ENCODE data around the gene GRID1. TPM values are rescaled to one million over a fixed set of nuclear protein-coding genes. Genes with fewer than 3 reads are reported as not detected.

GRID1 gene
- total and polyA plus RNA-seq, 9 of the 15 experiments (the other 6 are each of a cell fraction or from before 2014, with no cell fraction given) = 0.01 to 7.2 (median 1.2) TPM

DNA sequence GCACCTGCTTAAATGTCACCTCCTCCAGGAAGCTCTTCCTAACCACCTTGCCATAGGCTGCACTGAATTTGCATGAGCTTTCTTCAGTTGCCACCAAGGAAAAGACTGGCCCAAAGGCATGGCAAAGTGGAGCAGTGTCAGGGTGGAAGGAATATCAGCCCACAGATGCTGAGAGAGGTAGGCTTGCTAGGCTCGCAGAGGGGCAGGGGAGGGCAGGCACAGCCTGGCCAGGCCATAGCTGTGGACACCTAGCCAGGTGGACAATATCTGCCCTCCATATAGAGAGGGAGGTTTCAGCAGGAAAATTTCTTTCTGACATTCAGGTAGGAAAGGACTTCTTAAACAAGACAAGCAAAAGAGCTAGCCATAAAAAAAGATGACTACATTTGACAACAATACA is 166.3 kb downstream of the GRID1 start:
- Histone ChIP-seq H3K9ac (ENCODE audit: insufficient read depth in 1 of 2, low read depth in 2 of 2, low read length in 2 of 2) (no peak overlapping the region), H3K4me2 (ENCODE audit: insufficient read depth, low read length) (no peak overlapping the region), H3K79me2 (ENCODE audit: control insufficient read depth, insufficient read depth, low read length) (no peaks in the 10 kb centered on the region), H3K27ac (ENCODE audit: extremely low read depth, low read depth, low read length) (no peak overlapping the region), H4K20me1 (replicated peaks; ENCODE audit: control insufficient read depth, insufficient read depth, low read length) (no peaks in the 10 kb centered on the region), H3K9me1 (ENCODE audit: control insufficient read depth, insufficient read depth, low read length) (no peaks in the 10 kb centered on the region), H3K4me3 (no peak overlapping the region), H3K4me1 (replicated peaks in 1 of 2; ENCODE audit: control insufficient read depth in 2 of 2, insufficient read depth in 2 of 2, low read length in 2 of 2) (no peaks in the 10 kb centered on the region), H2AFZ (ENCODE audit: low read depth, low read length) (no peak overlapping the region), H3K27me3 (ENCODE audit: control insufficient read depth in 2 of 2, insufficient read depth in 2 of 2, low read length in 2 of 2) (no peaks in the 10 kb centered on the region), H3K9me3 (replicated peaks; ENCODE audit: control insufficient read depth, insufficient read depth, low read depth, low read length) (no peaks in the 10 kb centered on the region), H3K36me3 (ENCODE audit: control insufficient read depth, insufficient read depth, low read length) (no peaks in the 10 kb centered on the region)
- ATAC-seq (no peak), FAIRE-seq (no peak), DNase-seq (ENCODE audit: extremely low read depth in 1 of 4, low spot score in 3 of 4) (no peak)
- BruUV-seq (replicated peaks) = no TSS peak
- intact Hi-C loops (cut with micrococcal nuclease) (no loop called here), in situ Hi-C loops (cut with MboI) (no loop called here)
- TF ChIP-seq MAZ (CRISPR knock-in tag; conservative IDR thresholded peaks at IDR 0.05 in 1 of 2, IDR thresholded peaks at IDR 0.05 in 1 of 2) (no peak), MXI1 (IDR thresholded peaks at IDR 0.05; ENCODE audit: low read depth, low read length) (no peak), HIVEP1 (CRISPR knock-in tag; IDR thresholded peaks at IDR 0.05) (no peak), ZZZ3 (IDR thresholded peaks at IDR 0.05) (no peak)
- ChIA-PET CTCF (ENCODE audit: low intra/inter-chr PET ratio) (no interaction called here), POLR2A (no interaction called here)
- 0% methylated on average over 1 of the region's 1 CpG for WGBS (ENCODE audit: insufficient coverage, low coverage, missing lambda C conversion rate)

DNA sequence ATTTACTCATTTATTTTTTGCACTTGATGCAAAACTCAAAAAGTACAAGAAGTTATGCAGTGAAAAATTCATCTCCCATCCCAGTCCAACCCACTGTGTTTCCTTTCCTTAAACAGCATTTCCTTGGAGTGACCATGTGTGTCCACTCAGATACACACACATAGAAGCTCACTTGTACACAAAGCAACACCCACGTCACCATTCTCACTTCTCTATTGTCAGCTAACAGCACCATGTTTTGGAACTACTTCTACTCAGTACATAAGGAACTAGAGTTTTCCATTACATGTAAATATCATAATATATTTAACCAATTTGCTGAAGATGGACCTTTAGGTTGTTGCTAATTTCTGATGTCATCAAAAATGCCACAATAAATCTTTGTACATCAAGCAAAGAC is 167.6 kb downstream of the GRID1 start:
- H2AFZ ChIP-seq (ENCODE audit: low read depth, low read length) = no peak overlapping the region
- H3K27me3 ChIP-seq (ENCODE audit: control insufficient read depth in 2 of 2, insufficient read depth in 2 of 2, low read length in 2 of 2) = no peaks in the 10 kb centered on the region
- DNase-seq (ENCODE audit: extremely low read depth in 1 of 4, low spot score in 3 of 4) (no peak), FAIRE-seq (no peak), ATAC-seq (no peak)
- no peaks in the 10 kb centered on the region for H3K9me3 ChIP-seq (replicated peaks; ENCODE audit: control insufficient read depth, insufficient read depth, low read depth, low read length)
- H3K9me1 ChIP-seq (ENCODE audit: control insufficient read depth, insufficient read depth, low read length) = no peaks in the 10 kb centered on the region
- no peak overlapping the region for H3K4me2 ChIP-seq (ENCODE audit: insufficient read depth, low read length)
- no peak overlapping the region for H3K4me3 ChIP-seq
- H3K36me3 ChIP-seq (ENCODE audit: control insufficient read depth, insufficient read depth, low read length) = no peaks in the 10 kb centered on the region
- CTCF ChIA-PET (ENCODE audit: low intra/inter-chr PET ratio) = no interaction called here
- no peaks in the 10 kb centered on the region for H3K79me2 ChIP-seq (ENCODE audit: control insufficient read depth, insufficient read depth, low read length)
- intact Hi-C loops (cut with micrococcal nuclease) = no loop called here
- H4K20me1 ChIP-seq (replicated peaks; ENCODE audit: control insufficient read depth, insufficient read depth, low read length) = no peaks in the 10 kb centered on the region
- POLR2A ChIA-PET = interaction anchor here (0.6 kb wide), 1 partner anchor 153 kb away, joined by 3 read pairs; no protein-coding TSS in a partner anchor
- in situ Hi-C loops (cut with MboI) = no loop called here
- no peak overlapping the region for H3K9ac ChIP-seq (ENCODE audit: insufficient read depth in 1 of 2, low read depth in 2 of 2, low read length in 2 of 2)
- no TSS peak for BruUV-seq (replicated peaks)
- H3K27ac ChIP-seq (ENCODE audit: extremely low read depth, low read depth, low read length) = no peak overlapping the region
- no peaks in the 10 kb centered on the region for H3K4me1 ChIP-seq (replicated peaks in 1 of 2; ENCODE audit: control insufficient read depth in 2 of 2, insufficient read depth in 2 of 2, low read length in 2 of 2)
- WGBS (ENCODE audit: insufficient coverage, low coverage, missing lambda C conversion rate) = no CpG with 5 or more reads among the region's 1 CpG
- TF ChIP-seq, protein P1, sequence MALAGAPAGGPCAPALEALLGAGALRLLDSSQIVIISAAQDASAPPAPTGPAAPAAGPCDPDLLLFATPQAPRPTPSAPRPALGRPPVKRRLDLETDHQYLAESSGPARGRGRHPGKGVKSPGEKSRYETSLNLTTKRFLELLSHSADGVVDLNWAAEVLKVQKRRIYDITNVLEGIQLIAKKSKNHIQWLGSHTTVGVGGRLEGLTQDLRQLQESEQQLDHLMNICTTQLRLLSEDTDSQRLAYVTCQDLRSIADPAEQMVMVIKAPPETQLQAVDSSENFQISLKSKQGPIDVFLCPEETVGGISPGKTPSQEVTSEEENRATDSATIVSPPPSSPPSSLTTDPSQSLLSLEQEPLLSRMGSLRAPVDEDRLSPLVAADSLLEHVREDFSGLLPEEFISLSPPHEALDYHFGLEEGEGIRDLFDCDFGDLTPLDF (CRISPR knock-in tag; IDR thresholded peaks at IDR 0.05) = no peak
- TF ChIP-seq ZNF41 (CRISPR knock-in tag; conservative IDR thresholded peaks at IDR 0.05) = no peak
- TF ChIP-seq, protein P2, sequence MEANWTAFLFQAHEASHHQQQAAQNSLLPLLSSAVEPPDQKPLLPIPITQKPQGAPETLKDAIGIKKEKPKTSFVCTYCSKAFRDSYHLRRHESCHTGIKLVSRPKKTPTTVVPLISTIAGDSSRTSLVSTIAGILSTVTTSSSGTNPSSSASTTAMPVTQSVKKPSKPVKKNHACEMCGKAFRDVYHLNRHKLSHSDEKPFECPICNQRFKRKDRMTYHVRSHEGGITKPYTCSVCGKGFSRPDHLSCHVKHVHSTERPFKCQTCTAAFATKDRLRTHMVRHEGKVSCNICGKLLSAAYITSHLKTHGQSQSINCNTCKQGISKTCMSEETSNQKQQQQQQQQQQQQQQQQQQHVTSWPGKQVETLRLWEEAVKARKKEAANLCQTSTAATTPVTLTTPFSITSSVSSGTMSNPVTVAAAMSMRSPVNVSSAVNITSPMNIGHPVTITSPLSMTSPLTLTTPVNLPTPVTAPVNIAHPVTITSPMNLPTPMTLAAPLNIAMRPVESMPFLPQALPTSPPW (CRISPR knock-in tag; IDR thresholded peaks at IDR 0.05) = no peak
- no peak for TF ChIP-seq ZNF644 (tag; IDR thresholded peaks at IDR 0.05; ENCODE audit: low read depth)
- no peak for TF ChIP-seq CBX8 (IDR thresholded peaks at IDR 0.05; ENCODE audit: borderline replicate concordance, extremely low read depth, low read depth, low read length, poor library complexity, severe bottlenecking)
